WI38 (cell line): ENCODE results near the gene ANP32E.

ENCODE experiments used
- H3K4me3 ChIP-seq: 2 replicates; pipeline ENCODE4 v1.5.1; 2011; ENCODE audit warnings: low read depth, mild to moderate bottlenecking, control low read depth, low read length
- CTCF ChIP-seq: IDR thresholded peaks from 2 replicates; pipeline ENCODE4 v1.5.1; 2012; ENCODE audit warnings: low read depth, mild to moderate bottlenecking, control low read depth, low read length

The ANP32E gene

GRCh38 chr1:150273311-150273710 lies 37.4 kb upstream of the ANP32E start:
- peak overlapping the region; percentile 64 for H3K4me3 ChIP-seq
- no peak for TF ChIP-seq CTCF

GRCh38 chr1:150271291-150271959 lies 35.5 kb upstream of the ANP32E start:
- H3K4me3 ChIP-seq = no peak overlapping the region
- no peak for TF ChIP-seq CTCF

DNA sequence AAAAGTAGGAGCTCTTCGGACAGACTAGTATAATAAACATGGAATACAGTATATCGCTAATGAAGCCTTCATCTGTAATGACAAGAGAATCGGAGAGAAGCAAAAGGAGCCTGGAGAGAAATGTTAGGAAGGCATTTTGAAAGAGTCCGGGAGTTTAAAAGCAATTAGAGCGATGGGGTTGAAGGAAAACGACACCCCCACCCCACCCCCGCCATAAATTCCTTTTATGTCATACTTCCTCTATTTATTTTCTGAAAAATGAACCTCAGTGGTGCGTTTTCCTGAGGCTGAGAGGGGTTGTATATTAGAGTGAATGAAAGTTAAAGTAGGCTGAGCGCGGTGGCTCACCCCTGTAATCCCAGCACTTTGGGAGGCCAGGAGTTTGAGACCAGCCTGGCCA lies 33.5 kb upstream of the ANP32E start:
- peak overlapping the region; percentile 98 for H3K4me3 ChIP-seq
- TF ChIP-seq CTCF = no peak

GRCh38 chr1:150268705-150269403 lies 32.9 kb upstream of the ANP32E start, which contains the start of gene APH1A:
APH1A (minus strand) TSS chr1:150269016; CDS start chr1:150268810, 206 bp downstream.
- TF ChIP-seq CTCF = no peak
- peak within 1 kb of the TSS; percentile 98 for H3K4me3 ChIP-seq

GRCh38 chr1:150268340-150268704 lies 32.4 kb upstream of the ANP32E start:
- TF ChIP-seq CTCF = no peak
- peak overlapping the region; percentile 98 for H3K4me3 ChIP-seq

DNA sequence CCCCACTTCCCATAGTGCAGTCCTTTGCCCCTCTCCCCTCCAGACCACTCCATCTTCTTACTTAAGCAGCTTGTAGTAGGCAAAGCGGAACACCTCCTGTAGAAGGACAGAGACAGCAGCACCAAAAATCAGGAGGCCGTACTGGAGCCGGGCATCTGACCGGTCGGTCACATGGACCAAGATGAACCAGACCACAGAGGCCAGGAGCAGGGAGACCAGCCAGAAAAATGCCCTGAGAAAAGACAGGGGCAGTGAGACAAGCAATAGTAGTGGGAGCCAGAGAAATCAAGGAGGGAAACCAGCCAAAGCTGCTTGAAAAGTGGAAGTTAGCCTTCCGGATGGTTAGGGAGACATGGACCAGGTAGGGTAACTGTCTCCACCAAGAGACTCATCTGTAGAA lies 32.0 kb upstream of the ANP32E start:
- no peak for TF ChIP-seq CTCF

GRCh38 chr1:150263549-150263948 lies 27.6 kb upstream of the ANP32E start:
- TF ChIP-seq CTCF = no peak
- no peak overlapping the region for H3K4me3 ChIP-seq

More for the DNA sequence above, 32.0 kb upstream of the ANP32E start:
- H3K4me3 ChIP-seq = peak overlapping the region; percentile 98
